Fibroblast of lung (primary cell): ENCODE data around the gene FXYD6.

Source experiments
- CTCF ChIP-seq, 2 donors: IDR thresholded peaks in 1 of 2; conservative IDR thresholded peaks in 1 of 2; 1 replicate in 1 of 2; 2 replicates in 1 of 2; pipeline ENCODE4 v1.5.1; 2011 to 2012; ENCODE audit warnings: low read length in 2 of 2, control low read depth in 1 of 2, inconsistent platforms in 1 of 2, low read depth in 1 of 2, mild to moderate bottlenecking in 1 of 2
- EZH2 ChIP-seq: IDR thresholded peaks from 2 replicates; pipeline ENCODE4 v1.5.1; 2012; ENCODE audit warnings: low read length, control low read depth, mild to moderate bottlenecking; ENCODE audit errors: missing control alignments

- TF ChIP-seq CTCF (conservative IDR thresholded peaks at IDR 0.05 in 1 of 2, IDR thresholded peaks at IDR 0.05 in 1 of 2; ENCODE audit: low read depth in 1 of 2, low read length in 2 of 2) (no peak), EZH2 (no peak)
These were observed 80.6 kb downstream of the FXYD6 start for GRCh38 chr11:117795638-117796455.
